Parathyroid adenoma (tissue), 2 donors: ENCODE results near the gene DNM3.

Source experiments
- H2AFZ ChIP-seq: fragments of 300-600 bp; sonication (generic); one replicate; pipeline ENCODE4 v1.7.0; 2017; ENCODE audit warnings: antibody characterized with exemption, mild to moderate bottlenecking
- H3K27ac ChIP-seq: fragments of 300-600 bp; sonication (generic); one replicate; pipeline ENCODE4 v1.7.0; 2017
- H3K27me3 ChIP-seq: fragments of 300-600 bp; sonication (generic); one replicate; pipeline ENCODE4 v1.7.0; 2017; ENCODE audit warnings: low read length; ENCODE audit not compliant: control insufficient read depth, insufficient read depth
- H3K36me3 ChIP-seq: fragments of 300-600 bp; sonication (generic); one replicate; pipeline ENCODE4 v1.7.0; 2017; ENCODE audit warnings: low read length; ENCODE audit not compliant: control insufficient read depth, insufficient read depth
- H3K4me1 ChIP-seq: fragments of 300-600 bp; sonication (generic); one replicate; pipeline ENCODE4 v1.7.0; 2017; ENCODE audit warnings: control low read depth
- H3K4me2 ChIP-seq: fragments of 300-600 bp; sonication (generic); one replicate; pipeline ENCODE4 v1.7.0; 2017; ENCODE audit warnings: low read length
- H3K4me3 ChIP-seq: fragments of 300-600 bp; sonication (generic); one replicate; pipeline ENCODE4 v1.7.0; 2017; ENCODE audit warnings: low read depth, low read length
- H3K79me2 ChIP-seq: fragments of 300-600 bp; sonication (generic); one replicate; pipeline ENCODE4 v1.7.0; 2017; ENCODE audit warnings: control low read depth
- H3K9ac ChIP-seq: fragments of 300-600 bp; sonication (generic); one replicate; pipeline ENCODE4 v1.7.0; 2017; ENCODE audit warnings: mild to moderate bottlenecking
- H3K9me3 ChIP-seq: fragments of 300-600 bp; sonication (generic); one replicate; pipeline ENCODE4 v1.7.0; 2017; ENCODE audit warnings: low read length; ENCODE audit not compliant: control insufficient read depth
- TF ChIP-seq, protein P1 (sequence below): fragments of 300-600 bp; sonication (generic); IDR thresholded peaks from one replicate; pipeline ENCODE4 v1.7.0; 2017; ENCODE audit warnings: antibody characterized with exemption, mild to moderate bottlenecking
- donor health status: primary hyperparathyroidism.

Gene DNM3

DNA sequence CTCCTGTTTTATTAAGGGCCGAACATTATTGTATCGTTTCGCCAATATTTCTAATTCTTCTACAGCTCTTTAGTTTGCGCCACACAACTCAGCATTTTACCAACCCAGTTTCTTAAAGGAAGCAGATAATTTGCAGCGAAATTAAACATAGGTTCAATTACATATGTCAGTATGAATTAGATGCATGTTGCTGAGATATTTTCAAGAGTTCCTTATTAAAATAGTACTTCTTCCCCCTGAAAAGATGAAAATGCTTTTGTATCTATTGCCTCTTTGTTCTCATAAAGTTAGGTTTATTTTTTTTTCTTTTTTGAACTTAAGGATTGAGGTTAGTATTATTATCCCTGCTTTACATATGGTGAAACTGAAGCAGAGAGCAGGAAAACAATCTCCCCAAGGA is 395.7 kb downstream of the DNM3 start:
- Histone ChIP-seq H3K9ac (no peak overlapping the region), H3K4me1 (no peaks in the 10 kb centered on the region), H3K27ac (no peak overlapping the region), H3K27me3 (no peaks in the 10 kb centered on the region), H3K79me2 (no peaks in the 10 kb centered on the region), H3K9me3 (no peaks in the 10 kb centered on the region), H3K36me3 (no peaks in the 10 kb centered on the region), H3K4me3 (no peak overlapping the region), H3K4me2 (no peak overlapping the region), H2AFZ (no peak overlapping the region)
- TF ChIP-seq, protein P1, sequence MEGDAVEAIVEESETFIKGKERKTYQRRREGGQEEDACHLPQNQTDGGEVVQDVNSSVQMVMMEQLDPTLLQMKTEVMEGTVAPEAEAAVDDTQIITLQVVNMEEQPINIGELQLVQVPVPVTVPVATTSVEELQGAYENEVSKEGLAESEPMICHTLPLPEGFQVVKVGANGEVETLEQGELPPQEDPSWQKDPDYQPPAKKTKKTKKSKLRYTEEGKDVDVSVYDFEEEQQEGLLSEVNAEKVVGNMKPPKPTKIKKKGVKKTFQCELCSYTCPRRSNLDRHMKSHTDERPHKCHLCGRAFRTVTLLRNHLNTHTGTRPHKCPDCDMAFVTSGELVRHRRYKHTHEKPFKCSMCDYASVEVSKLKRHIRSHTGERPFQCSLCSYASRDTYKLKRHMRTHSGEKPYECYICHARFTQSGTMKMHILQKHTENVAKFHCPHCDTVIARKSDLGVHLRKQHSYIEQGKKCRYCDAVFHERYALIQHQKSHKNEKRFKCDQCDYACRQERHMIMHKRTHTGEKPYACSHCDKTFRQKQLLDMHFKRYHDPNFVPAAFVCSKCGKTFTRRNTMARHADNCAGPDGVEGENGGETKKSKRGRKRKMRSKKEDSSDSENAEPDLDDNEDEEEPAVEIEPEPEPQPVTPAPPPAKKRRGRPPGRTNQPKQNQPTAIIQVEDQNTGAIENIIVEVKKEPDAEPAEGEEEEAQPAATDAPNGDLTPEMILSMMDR = no peak

DNA sequence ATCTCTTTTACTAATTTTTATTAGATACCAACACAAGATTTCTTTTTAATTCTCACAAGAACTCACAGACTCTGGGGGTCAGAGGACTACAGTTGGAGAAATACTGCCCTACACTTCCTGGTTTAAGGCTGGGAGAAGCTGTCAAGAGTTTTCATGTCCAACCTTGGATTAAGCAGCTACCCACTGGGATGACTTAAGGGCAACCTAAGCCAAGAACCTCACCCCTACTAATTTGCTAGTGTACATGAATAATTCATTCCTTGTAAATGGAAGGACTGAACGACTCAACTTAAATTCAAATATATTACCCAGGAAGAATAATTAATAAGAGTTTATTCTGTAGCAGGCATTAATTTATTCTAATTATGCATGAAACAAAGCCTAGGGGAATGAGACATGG is 396.9 kb downstream of the DNM3 start:
- Histone ChIP-seq H3K79me2 (no peaks in the 10 kb centered on the region), H3K4me3 (no peak overlapping the region), H3K36me3 (no peaks in the 10 kb centered on the region), H3K9ac (no peak overlapping the region), H3K27ac (no peak overlapping the region), H3K4me2 (no peak overlapping the region), H2AFZ (no peak overlapping the region), H3K27me3 (no peaks in the 10 kb centered on the region), H3K4me1 (no peaks in the 10 kb centered on the region), H3K9me3 (no peaks in the 10 kb centered on the region)
- TF ChIP-seq, protein P1 = no peak

GRCh38 chr1:172238965-172239364 is 397.7 kb downstream of the DNM3 start:
- H3K9ac ChIP-seq = no peak overlapping the region

GRCh38 chr1:172239901-172240300 is 398.6 kb downstream of the DNM3 start:
- no peaks in the 10 kb centered on the region for H3K79me2 ChIP-seq
- H3K4me2 ChIP-seq = no peak overlapping the region
- no peaks in the 10 kb centered on the region for H3K27me3 ChIP-seq
- no peak overlapping the region for H3K27ac ChIP-seq
- TF ChIP-seq, protein P1 = no peak
- H3K9me3 ChIP-seq = no peaks in the 10 kb centered on the region
- H3K9ac ChIP-seq = no peak overlapping the region
- no peak overlapping the region for H3K4me3 ChIP-seq
- H2AFZ ChIP-seq = no peak overlapping the region
- H3K4me1 ChIP-seq = no peaks in the 10 kb centered on the region
- H3K36me3 ChIP-seq = no peaks in the 10 kb centered on the region

More at GRCh38 chr1:172238965-172239364, 397.7 kb downstream of the DNM3 start:
- Histone ChIP-seq H3K79me2 (no peaks in the 10 kb centered on the region), H3K9me3 (no peaks in the 10 kb centered on the region), H3K27me3 (no peaks in the 10 kb centered on the region), H3K4me2 (no peak overlapping the region), H3K4me3 (no peak overlapping the region), H3K27ac (no peak overlapping the region), H3K4me1 (no peaks in the 10 kb centered on the region), H3K36me3 (no peaks in the 10 kb centered on the region), H2AFZ (no peak overlapping the region)
- TF ChIP-seq, protein P1 = no peak

GRCh38 chr1:172241540-172241939 is 400.2 kb downstream of the DNM3 start:
- Histone ChIP-seq H3K9ac (no peak overlapping the region), H3K79me2 (no peaks in the 10 kb centered on the region), H3K27ac (no peak overlapping the region)

More at GRCh38 chr1:172241540-172241939, 400.2 kb downstream of the DNM3 start:
- Histone ChIP-seq H3K9me3 (no peaks in the 10 kb centered on the region), H3K4me2 (no peak overlapping the region), H3K4me1 (no peaks in the 10 kb centered on the region), H3K27me3 (no peaks in the 10 kb centered on the region), H3K4me3 (no peak overlapping the region), H3K36me3 (no peaks in the 10 kb centered on the region), H2AFZ (no peak overlapping the region)
- TF ChIP-seq, protein P1 = no peak
